Prostate gland (tissue), 2 donors: ENCODE data around the gene SLC35F3. TPM values are rescaled to one million over a fixed set of nuclear protein-coding genes. Genes with fewer than 3 reads are reported as not detected.
"Not testable (repeated sequence)": the region's sequence is repeated elsewhere in the genome, so short reads cannot be mapped to it uniquely, and the experiment has no call there.

Experiments
- DNase-seq: peaks from one replicate; pipeline ENCODE4 v3.0.0-alpha.2; 2019; ENCODE audit warnings: low spot score
- H3K27ac ChIP-seq, 2 donors: fragments of 200-600 bp; sonication (generic); 2 replicates each; pipeline ENCODE4 v1.5.1; 2017 to 2019
- H3K27me3 ChIP-seq: fragments of 200-600 bp; sonication (generic); replicated peaks from 2 replicates; pipeline ENCODE4 v1.5.1; 2019; ENCODE audit not compliant: insufficient read depth
- H3K36me3 ChIP-seq, 2 donors: fragments of 200-600 bp; sonication (generic); 1 replicate in 1 of 2; 2 replicates in 1 of 2; pipeline versions ENCODE4 v1.5.1 to v1.8.1; 2017 to 2019
- H3K4me1 ChIP-seq: fragments of 200-600 bp; sonication (generic); replicated peaks from 2 replicates; pipeline ENCODE4 v1.5.1; 2019
- H3K4me3 ChIP-seq, 2 donors: fragments of 200-600 bp; sonication (generic); 2 replicates each; pipeline ENCODE4 v1.5.1; 2017 to 2019
- H3K9me3 ChIP-seq: fragments of 200-600 bp; sonication (generic); 2 replicates; pipeline ENCODE4 v1.5.1; 2017
- POLR2A ChIP-seq: fragments of 450-650 bp; IDR thresholded peaks from one replicate; pipeline ENCODE4 v1.6.1; 2016; ENCODE audit warnings: antibody characterized with exemption, mild to moderate bottlenecking
- POLR2AphosphoS5 ChIP-seq: sonication (generic); formaldehyde crosslinking; IDR thresholded peaks from one replicate; pipeline ENCODE4 v1.6.1; 2017; ENCODE audit warnings: antibody characterized with exemption
- WGBS: methylation state at CpG from one replicate; pipeline ENCODE4 v1.1.5; 2018; 5-methylcytosine and 5-hydroxymethylcytosine counted together
- intact Hi-C: fragments of 100-400 bp; cut with DNase I; formaldehyde crosslinking; loops from one replicate; pipeline ENCODE4 v1.14.2; 2022
- total RNA-seq, 2 donors: library from RNA; depleted of rRNA; stranded (reverse); fragments of >200 nt; gene quantifications; one replicate each; pipeline ENCODE4 v1.1.0, GENCODE V29; 2016
- TF ChIP-seq, protein P1 (sequence below), 4 experiments: fragments of 200-600 bp in 2 of 4; fragments of 450-650 bp in 2 of 4; sonication (generic) in 2 of 4; IDR thresholded peaks; 1 replicate in 3 of 4; 2 replicates in 1 of 4; pipeline ENCODE4 v1.5.1; 2016 to 2019; ENCODE audit warnings: antibody characterized with exemption in 4 of 4, mild to moderate bottlenecking in 2 of 4, moderate library complexity in 2 of 4

Gene SLC35F3
- total RNA-seq, 2 donors from 2014 or later, result 0.34 to 0.64 TPM

DNA sequence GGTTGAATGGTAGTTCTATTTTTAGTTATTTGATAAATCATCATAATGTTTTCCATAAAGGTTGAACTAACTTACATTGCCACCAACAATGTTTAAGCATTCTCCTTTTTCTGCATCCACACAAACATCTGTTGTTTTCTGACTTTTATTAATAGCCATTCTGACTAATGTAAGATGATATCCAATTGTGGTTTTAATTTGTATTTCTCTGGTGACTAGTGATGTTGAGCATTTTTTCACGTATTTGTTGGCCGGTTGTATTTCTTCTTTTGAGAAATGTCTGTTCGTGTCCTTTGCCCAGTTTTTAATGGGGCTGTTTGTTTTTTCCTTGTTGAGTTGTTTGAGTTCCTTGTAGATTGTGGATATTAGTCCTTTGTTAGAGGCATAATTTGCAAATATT is 24.6 kb upstream of the SLC35F3 start:
- DNase-seq, result no peak
- Histone ChIP-seq H3K9me3 (no peaks in the 10 kb centered on the region), H3K27ac (no peak overlapping the region), H3K4me1 (no peaks in the 10 kb centered on the region), H3K36me3 (no peaks in the 10 kb centered on the region), H3K27me3 (no peaks in the 10 kb centered on the region), H3K4me3 (no peak overlapping the region)
- WGBS, result 62% methylated on average over 3 of the region's 3 CpGs
- intact Hi-C loops, result no loop called here
- TF ChIP-seq POLR2AphosphoS5, result no peak
- TF ChIP-seq, protein P1, sequence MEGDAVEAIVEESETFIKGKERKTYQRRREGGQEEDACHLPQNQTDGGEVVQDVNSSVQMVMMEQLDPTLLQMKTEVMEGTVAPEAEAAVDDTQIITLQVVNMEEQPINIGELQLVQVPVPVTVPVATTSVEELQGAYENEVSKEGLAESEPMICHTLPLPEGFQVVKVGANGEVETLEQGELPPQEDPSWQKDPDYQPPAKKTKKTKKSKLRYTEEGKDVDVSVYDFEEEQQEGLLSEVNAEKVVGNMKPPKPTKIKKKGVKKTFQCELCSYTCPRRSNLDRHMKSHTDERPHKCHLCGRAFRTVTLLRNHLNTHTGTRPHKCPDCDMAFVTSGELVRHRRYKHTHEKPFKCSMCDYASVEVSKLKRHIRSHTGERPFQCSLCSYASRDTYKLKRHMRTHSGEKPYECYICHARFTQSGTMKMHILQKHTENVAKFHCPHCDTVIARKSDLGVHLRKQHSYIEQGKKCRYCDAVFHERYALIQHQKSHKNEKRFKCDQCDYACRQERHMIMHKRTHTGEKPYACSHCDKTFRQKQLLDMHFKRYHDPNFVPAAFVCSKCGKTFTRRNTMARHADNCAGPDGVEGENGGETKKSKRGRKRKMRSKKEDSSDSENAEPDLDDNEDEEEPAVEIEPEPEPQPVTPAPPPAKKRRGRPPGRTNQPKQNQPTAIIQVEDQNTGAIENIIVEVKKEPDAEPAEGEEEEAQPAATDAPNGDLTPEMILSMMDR (IDR thresholded peaks at IDR 0.05), result no peak
- no peak for TF ChIP-seq POLR2A

DNA sequence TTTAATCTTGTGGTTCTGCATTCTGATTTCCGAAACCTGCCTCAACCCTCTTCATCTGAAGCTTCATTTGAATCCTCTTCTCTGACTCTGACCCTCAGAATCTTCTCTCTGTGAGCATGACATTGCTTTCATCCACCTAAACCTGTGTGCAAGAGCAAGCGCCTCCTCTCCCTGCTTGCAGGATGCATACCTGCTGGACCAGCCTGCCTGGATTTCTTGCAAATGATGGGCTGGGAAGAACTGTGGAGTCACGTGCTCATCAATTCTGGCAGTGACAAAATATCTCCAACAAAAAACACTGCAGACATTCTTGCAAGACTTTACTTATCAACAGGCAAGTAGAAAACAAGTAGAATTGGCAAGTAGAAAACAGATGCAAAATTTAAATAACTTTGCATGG is 20.8 kb upstream of the SLC35F3 start:
- Histone ChIP-seq H3K4me1 (no peaks in the 10 kb centered on the region), H3K27ac (no peak overlapping the region), H3K36me3 (no peaks in the 10 kb centered on the region), H3K4me3 (no peak overlapping the region), H3K27me3 (no peaks in the 10 kb centered on the region), H3K9me3 (no peaks in the 10 kb centered on the region)
- 39% methylated on average over 3 of the region's 3 CpGs for WGBS
- DNase-seq, result no peak
- intact Hi-C loops, result no loop called here
- TF ChIP-seq POLR2A (no peak), POLR2AphosphoS5 (no peak)
- TF ChIP-seq, protein P1 (IDR thresholded peaks at IDR 0.05), result no peak

DNA sequence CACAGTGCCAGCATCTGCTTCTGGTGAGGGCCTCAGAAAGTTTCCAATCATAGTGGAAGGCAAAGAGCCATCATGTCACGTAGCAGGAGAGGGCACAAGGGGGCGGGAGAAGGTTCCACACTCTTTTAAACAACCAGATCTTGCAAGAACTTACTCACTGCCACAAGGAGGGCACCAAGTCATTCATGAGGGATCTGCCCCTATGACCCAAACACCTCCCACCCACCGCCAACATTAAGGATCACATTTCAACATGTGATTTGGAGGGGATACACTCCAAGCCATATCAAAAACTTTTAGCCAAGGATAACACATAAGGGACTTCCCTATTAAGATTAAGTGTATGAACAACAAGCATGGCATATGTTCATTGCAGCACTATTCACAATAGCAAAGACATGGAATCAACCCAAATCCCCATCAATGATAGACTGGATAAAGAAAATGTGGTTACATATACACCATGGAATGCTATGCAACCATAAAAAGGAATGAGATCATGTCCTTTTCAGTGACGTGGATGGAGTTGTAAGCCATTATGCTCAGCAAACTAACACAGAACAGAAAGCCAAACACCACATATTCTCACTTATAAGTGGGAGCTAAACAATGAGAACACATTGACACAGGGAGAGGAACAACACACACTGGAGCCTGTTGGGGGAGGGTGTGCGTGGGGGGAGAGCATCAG is 19.9 kb upstream of the SLC35F3 start:
- 56% methylated on average over 5 of the region's 5 CpGs for WGBS
- intact Hi-C loops, result no loop called here

DNA sequence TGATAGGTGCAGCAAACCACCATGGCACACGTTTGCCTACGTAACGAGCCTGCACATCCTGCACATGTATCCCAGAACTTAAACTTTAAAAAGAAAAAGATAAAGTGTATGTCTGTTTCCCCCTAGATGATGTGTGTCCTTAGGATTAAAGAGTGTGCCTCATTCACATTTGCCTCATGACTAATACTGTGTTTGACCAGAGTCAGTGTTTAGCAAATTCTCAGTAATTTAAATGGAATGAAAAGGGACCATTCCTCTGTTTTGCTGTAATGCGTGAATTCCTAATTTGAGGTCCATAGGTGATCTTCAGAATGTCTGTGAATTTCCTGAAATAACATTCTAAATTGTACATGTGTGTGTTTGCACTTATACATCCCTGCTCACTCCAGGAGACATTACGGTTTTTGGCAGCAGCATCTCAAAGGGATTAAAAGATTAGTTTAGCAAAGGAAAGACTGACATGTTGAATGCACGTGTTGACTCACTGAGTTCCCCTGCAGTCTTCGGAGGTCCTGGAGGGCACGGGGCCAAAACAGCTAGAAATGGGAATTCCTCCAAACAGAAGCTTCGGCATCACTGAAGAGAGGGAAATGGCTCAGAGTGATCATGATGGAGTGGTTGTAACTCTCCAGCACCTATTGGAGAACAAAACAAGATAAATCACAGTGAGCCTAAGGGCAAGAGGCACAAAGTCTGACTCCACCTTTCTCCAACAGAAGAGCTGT is 19.1 kb upstream of the SLC35F3 start:
- H3K36me3 ChIP-seq, result no peaks in the 10 kb centered on the region
- H3K9me3 ChIP-seq, result no peaks in the 10 kb centered on the region
- 45% methylated on average over 9 of the region's 9 CpGs for WGBS
- no peak for DNase-seq
- no peak overlapping the region for H3K4me3 ChIP-seq
- H3K27ac ChIP-seq, result no peak overlapping the region
- intact Hi-C loops, result no loop called here
- H3K27me3 ChIP-seq, result no peaks in the 10 kb centered on the region
- TF ChIP-seq POLR2AphosphoS5, result no peak
- TF ChIP-seq, protein P1 (IDR thresholded peaks at IDR 0.05), result no peak
- TF ChIP-seq POLR2A, result no peak
- H3K4me1 ChIP-seq, result no peaks in the 10 kb centered on the region

More for the DNA sequence above, 19.9 kb upstream of the SLC35F3 start:
- Histone ChIP-seq H3K4me1 (no peaks in the 10 kb centered on the region), H3K9me3 (no peaks in the 10 kb centered on the region), H3K36me3 (no peaks in the 10 kb centered on the region), H3K4me3 (no peak overlapping the region), H3K27ac (no peak overlapping the region), H3K27me3 (no peaks in the 10 kb centered on the region)
- TF ChIP-seq, protein P1 (IDR thresholded peaks at IDR 0.05), result no peak
- TF ChIP-seq POLR2A, result no peak
- no peak for TF ChIP-seq POLR2AphosphoS5
- DNase-seq, result no peak

DNA sequence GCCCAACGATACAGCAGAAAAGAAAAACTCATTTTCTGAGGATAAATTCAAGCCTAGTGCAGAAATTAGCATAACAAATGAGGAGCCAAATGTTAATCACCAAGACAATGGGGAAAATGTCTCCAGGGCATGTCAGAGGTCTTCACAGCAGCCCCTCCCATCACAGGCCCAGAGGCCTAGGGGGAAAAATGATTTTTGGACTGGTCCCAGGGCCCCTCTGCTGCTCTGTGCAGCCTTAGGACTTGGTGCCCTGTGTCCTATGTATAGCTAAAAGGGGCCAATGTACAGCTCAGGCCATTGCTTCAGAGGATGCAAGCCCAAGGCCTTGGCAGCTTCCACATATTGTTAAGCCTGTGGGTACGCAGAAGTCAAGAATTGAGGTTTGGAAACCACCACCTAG is 13.3 kb upstream of the SLC35F3 start:
- H3K4me1 ChIP-seq, H3K4me3 ChIP-seq, H3K9me3 ChIP-seq, H3K27ac ChIP-seq, H3K27me3 ChIP-seq, H3K36me3 ChIP-seq, intact Hi-C loops, DNase-seq: not testable (repeated sequence)
- 88% methylated on average over 2 of the region's 2 CpGs for WGBS
